H1 (cell line): ENCODE measurements around the gene MED29. TPM values are rescaled to one million over a fixed set of nuclear protein-coding genes. Genes with fewer than 3 reads are reported as not detected.
A peak's percentile ranks its signal among the peaks of the same experiment; 100 is the strongest.

Experiments used
- CTCF ChIP-seq, 3 experiments: IDR thresholded peaks; 1 replicate in 2 of 3; 2 replicates in 1 of 3; pipeline versions ENCODE4 v1.5.1 to v1.6.1; 2011; ENCODE audit warnings: low read length in 3 of 3, mild to moderate bottlenecking in 3 of 3, inconsistent platforms in 2 of 3, low read depth in 1 of 3, moderate library complexity in 1 of 3; ENCODE audit not compliant: insufficient read depth in 1 of 3; ENCODE audit errors: control extremely low read depth in 1 of 3
- EGR1 ChIP-seq: IDR thresholded peaks from 2 replicates; pipeline ENCODE4 v1.6.1; 2011; ENCODE audit warnings: low read depth, low read length, borderline replicate concordance
- JUN ChIP-seq: IDR thresholded peaks from 2 replicates; pipeline ENCODE4 v1.6.1; 2011; ENCODE audit warnings: low read depth, mild to moderate bottlenecking, improper control_type of control experiment, low read length
- RAD21 ChIP-seq, 2 experiments: IDR thresholded peaks in 1 of 2; conservative IDR thresholded peaks in 1 of 2; 2 replicates each; pipeline ENCODE4 v1.6.1; 2011; ENCODE audit warnings: low read depth in 2 of 2, low read length in 2 of 2, improper control_type of control experiment in 1 of 2, inconsistent platforms in 1 of 2, mild to moderate bottlenecking in 1 of 2, moderate library complexity in 1 of 2
- polyA plus RNA-seq, 7 experiments: library from polyadenylated mRNA; depleted of rRNA in 3 of 7; stranded (reverse) in 5 of 7; unstranded in 2 of 7; fragments of >200 nt in 5 of 7; fragments of 200-250 nt in 2 of 7; gene quantifications; 1 replicate in 5 of 7; 2 replicates in 1 of 7; 4 replicates in 1 of 7; pipeline versions ENCODE4 v1.2.1 to v1.2.3, GENCODE V29; 2011 to 2013; ENCODE audit warnings: missing spikeins in 2 of 7, mixed read lengths in 2 of 7
- total RNA-seq: library from RNA; stranded (reverse); fragmentation: NEBNext Ultra II Directional; extraction: Animal tissue kit (Norgen Biotek cat#: 25700); gene quantifications from 2 replicates; pipeline ENCODE4 v1.2.1, GENCODE V29; 2021

Gene MED29
- total and polyA plus RNA-seq, 2 of the 8 experiments (the other 6 are each of a cell fraction or from before 2014, with no cell fraction given) = 31.1 to 52.5 TPM

- 0 out of 4 replicates have a peak, but pooled peaks have one; percentile 0 to 7 for TF ChIP-seq RAD21 (IDR thresholded peaks at IDR 0.05 in 1 of 2, conservative IDR thresholded peaks at IDR 0.05 in 1 of 2; ENCODE audit: low read depth in 2 of 2, low read length in 2 of 2)
- TF ChIP-seq EGR1 = no peak
- TF ChIP-seq CTCF (IDR thresholded peaks at IDR 0.05; ENCODE audit: control extremely low read depth in 1 of 3, insufficient read depth in 1 of 3, low read depth in 1 of 3, low read length in 3 of 3) = peak in 2 of 3 experiments; percentile 25 to 27; a peak in 2 of 4 replicates
- no peak for TF ChIP-seq JUN
- TF ChIP-seq, all 59 proteins: peak for 5
Measured at GRCh38 chr19:39413911-39414608, 22.9 kb downstream of the MED29 start (continued).
